Choroid plexus epithelial cell (primary cell): ENCODE measurements around the gene MT1G.

ENCODE experiments used
- DNase-seq: peaks from one replicate; pipeline ENCODE4 v3.0.0-alpha.2; 2010; ENCODE audit warnings: low read depth
- H3K4me3 ChIP-seq: 2 replicates; pipeline ENCODE4 v1.5.1; 2011; ENCODE audit warnings: low read depth, mild to moderate bottlenecking, control low read depth, low read length, moderate library complexity
- CTCF ChIP-seq: conservative IDR thresholded peaks from 2 replicates; pipeline ENCODE4 v1.5.1; 2011; ENCODE audit warnings: low read depth, mild to moderate bottlenecking, control low read depth, inconsistent platforms, low read length, moderate library complexity

The MT1G gene

DNA sequence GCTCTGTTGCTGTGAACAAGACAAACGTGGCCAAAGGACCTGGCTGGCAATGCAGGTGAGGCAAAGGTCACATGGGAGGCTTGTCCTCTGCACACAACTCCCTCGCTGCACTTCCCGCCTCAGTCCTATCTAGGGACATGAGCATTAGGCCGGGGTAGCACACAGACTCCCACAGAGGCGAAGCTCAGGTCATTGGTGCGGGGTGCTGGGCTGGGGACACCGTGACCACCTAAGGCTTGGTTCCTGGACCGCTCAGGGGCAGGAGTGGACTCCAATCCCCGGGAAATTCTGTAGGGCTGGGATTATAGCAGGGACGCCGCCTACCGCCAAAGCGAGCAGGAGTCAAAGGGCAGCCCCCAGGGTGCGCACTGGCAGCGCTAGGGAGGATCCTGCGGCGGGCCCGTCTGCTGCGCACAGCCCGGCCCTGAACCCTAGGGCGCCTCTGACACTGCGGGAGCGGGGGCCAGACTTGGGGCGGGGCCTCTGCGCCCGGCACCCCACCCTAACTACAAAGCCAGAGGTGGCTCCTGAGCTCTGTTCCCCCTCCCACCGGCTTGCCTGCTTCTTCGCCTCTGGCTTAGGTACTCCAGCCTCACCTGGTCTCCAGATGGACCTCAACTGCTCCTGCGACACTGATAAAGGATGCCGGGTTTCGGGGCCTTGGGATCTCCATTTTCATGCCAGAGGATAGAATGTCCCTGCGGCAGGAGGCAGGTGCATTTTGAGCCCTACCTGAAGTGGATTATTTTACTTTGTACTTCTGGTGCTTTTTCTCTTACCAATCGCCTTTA is 20.0 kb downstream of the MT1G start:
- DNase-seq = no peak
- no peak for TF ChIP-seq CTCF

GRCh38 chr16:56645838-56646237 is 22.0 kb downstream of the MT1G start:
- TF ChIP-seq CTCF = no peak
- no peak overlapping the region for H3K4me3 ChIP-seq
- no peak for DNase-seq

More for the DNA sequence above, 20.0 kb downstream of the MT1G start:
- H3K4me3 ChIP-seq = no peak overlapping the region

DNA sequence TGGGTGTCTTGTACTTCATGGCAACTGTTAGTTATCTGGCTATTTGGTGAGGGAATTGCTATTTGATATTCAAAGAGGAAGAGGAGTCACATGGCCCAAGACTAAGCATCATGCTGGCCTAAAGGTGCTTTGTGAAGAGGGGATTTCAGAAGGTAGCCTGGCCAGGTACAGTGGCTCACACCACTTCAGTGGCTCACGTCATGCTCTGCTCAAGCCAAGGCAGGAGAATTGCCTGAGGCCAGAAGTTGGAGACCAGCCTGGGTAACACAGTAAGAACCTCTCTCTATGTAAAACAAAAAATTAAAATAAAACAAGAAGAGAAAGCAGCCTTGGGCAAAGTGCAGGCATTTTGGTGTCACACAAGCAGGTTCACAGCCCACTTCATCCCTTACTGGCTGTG is 22.6 kb downstream of the MT1G start:
- no peak for TF ChIP-seq CTCF
- no peak for DNase-seq
- no peak overlapping the region for H3K4me3 ChIP-seq

GRCh38 chr16:56643833-56644232 is 24.0 kb downstream of the MT1G start:
- TF ChIP-seq CTCF = no peak
- peak overlapping the region; percentile 48 for H3K4me3 ChIP-seq
- no peak for DNase-seq

GRCh38 chr16:56643080-56643778 is 24.6 kb downstream of the MT1G start:
- peak overlapping the region; percentile 48 for H3K4me3 ChIP-seq
- DNase-seq = peak; percentile 37
- TF ChIP-seq CTCF = peak; percentile 45

DNA sequence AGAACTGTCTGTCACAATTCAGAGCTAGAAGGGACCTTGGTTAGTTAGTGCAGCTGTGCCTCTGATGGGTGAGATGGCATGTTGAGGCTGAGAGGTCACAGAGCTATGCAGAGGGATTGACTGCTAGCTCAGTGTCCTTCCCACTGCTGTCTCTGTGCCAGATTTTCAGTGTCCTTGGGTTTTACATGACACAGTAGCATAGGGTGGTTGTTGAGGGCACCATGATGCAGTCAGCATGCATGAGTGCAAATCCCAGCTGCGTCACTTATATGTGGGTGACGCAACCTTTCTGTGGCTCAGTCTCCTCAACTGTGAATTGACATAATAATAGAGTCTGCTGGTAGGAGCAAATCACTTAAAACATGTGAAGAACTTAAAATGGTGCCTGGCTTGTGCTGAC is 26.7 kb downstream of the MT1G start:
- no peak for TF ChIP-seq CTCF
- H3K4me3 ChIP-seq = no peak overlapping the region
- DNase-seq = no peak
